ENCODE results near the gene NDUFAB1. TPM values are rescaled to one million over a fixed set of nuclear protein-coding genes. Genes with fewer than 3 reads are reported as not detected.

The NDUFAB1 gene
- total and polyA plus RNA-seq, 2 of the 13 experiments (the other 11 are each of a cell fraction or from before 2014, with no cell fraction given), result 221 to 601 TPM

DNA sequence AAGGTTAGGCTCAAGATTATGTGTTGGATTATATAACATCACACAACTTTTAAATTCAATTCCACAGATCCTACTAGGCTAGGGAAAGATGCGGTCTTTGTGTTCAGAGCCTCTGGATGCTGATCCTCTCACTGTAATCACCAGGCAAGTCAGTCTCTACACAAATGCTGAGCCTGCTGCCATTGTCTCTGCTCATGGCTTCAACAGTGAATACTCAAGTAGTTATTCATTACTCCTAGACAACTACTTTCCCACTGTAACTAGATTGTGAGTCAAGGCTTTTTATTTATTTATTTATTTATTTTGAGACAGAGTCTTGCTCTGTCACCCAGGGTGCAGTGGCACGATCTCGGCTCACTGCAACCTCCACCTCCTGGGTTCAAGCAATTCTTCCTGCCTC is 15.8 kb upstream of the NDUFAB1 start:
- Histone ChIP-seq H4K20me1 (ENCODE audit: insufficient read depth, low read length) (no peaks in the 10 kb centered on the region), H3K27ac (ENCODE audit: extremely low read length, insufficient read depth, low read length) (no peak overlapping the region), H3K4me2 (ENCODE audit: low read depth, low read length) (no peak overlapping the region), H3K36me3 (replicated peaks in 1 of 2; ENCODE audit: control insufficient read depth in 1 of 2, insufficient read depth in 2 of 2, low read length in 2 of 2) (peaks cover 15 to 58% of the 10 kb centered on the region in 2 experiments), H3K4me1 (ENCODE audit: insufficient read depth, low read length) (no peaks in the 10 kb centered on the region), H3K9me3 (ENCODE audit: low read length) (no peaks in the 10 kb centered on the region), H3K9ac (ENCODE audit: insufficient read depth, low read depth, low read length) (no peak overlapping the region), H3K27me3 (ENCODE audit: control insufficient read depth in 1 of 2, insufficient read depth in 2 of 2, low read length in 2 of 2) (no peaks in the 10 kb centered on the region), H2AFZ (ENCODE audit: low read length) (no peak overlapping the region), H3K4me3 (replicated peaks in 1 of 3; ENCODE audit: insufficient read depth in 1 of 3, low read depth in 2 of 3, low read length in 3 of 3) (no peak overlapping the region), H3K79me2 (ENCODE audit: insufficient read depth, low read length) (no peaks in the 10 kb centered on the region)
- FAIRE-seq (no peak), DNase-seq (ENCODE audit: low spot score) (no peak), ATAC-seq (no peak)
- intact Hi-C loops (cut with micrococcal nuclease; ENCODE audit: unreplicated experiment) (no loop called here), in situ Hi-C loops (cut with HindIII; ENCODE audit: extremely low pct_ligation_motif_present, low pct_unique_long_range_greater_than_20kb) (no loop called here)
- TF ChIP-seq ATF1 (CRISPR knock-in tag; IDR thresholded peaks at IDR 0.05) (no peak), ZNF207 (IDR thresholded peaks at IDR 0.05; ENCODE audit: borderline replicate concordance) (no peak), EP300 (IDR thresholded peaks at IDR 0.05; ENCODE audit: low read depth in 2 of 2, low read length in 2 of 2) (no peak), EP300 (CRISPR knock-in tag; IDR thresholded peaks at IDR 0.05; ENCODE audit: borderline replicate concordance) (no peak), SAFB2 (CRISPR knock-in tag; IDR thresholded peaks at IDR 0.05; ENCODE audit: borderline replicate concordance, low read depth) (no peak), HHEX (CRISPR knock-in tag; IDR thresholded peaks at IDR 0.05) (no peak), HDAC1 (CRISPR knock-in tag; IDR thresholded peaks at IDR 0.05) (no peak), FOSL1 (CRISPR knock-in tag; IDR thresholded peaks at IDR 0.05; ENCODE audit: borderline replicate concordance) (no peak), NFE2L1 (CRISPR knock-in tag; IDR thresholded peaks at IDR 0.05; ENCODE audit: borderline replicate concordance) (no peak), SMYD3 (CRISPR knock-in tag; IDR thresholded peaks at IDR 0.05) (no peak)
- TF ChIP-seq, protein P1, sequence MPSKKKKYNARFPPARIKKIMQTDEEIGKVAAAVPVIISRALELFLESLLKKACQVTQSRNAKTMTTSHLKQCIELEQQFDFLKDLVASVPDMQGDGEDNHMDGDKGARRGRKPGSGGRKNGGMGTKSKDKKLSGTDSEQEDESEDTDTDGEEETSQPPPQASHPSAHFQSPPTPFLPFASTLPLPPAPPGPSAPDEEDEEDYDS (CRISPR knock-in tag; IDR thresholded peaks at IDR 0.05), result no peak
- TF ChIP-seq, protein P2, sequence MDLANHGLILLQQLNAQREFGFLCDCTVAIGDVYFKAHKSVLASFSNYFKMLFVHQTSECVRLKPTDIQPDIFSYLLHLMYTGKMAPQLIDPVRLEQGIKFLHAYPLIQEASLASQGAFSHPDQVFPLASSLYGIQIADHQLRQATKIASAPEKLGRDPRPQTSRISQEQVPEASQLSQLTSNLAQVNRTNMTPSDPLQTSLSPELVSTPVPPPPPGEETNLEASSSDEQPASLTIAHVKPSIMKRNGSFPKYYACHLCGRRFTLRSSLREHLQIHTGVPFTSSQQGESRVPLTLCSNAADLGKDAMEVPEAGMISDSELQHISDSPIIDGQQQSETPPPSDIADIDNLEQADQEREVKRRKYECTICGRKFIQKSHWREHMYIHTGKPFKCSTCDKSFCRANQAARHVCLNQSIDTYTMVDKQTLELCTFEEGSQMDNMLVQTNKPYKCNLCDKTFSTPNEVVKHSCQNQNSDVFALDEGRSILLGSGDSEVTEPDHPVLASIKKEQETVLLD (CRISPR knock-in tag; IDR thresholded peaks at IDR 0.05; ENCODE audit: low read depth), result no peak
- TF ChIP-seq, protein P3, sequence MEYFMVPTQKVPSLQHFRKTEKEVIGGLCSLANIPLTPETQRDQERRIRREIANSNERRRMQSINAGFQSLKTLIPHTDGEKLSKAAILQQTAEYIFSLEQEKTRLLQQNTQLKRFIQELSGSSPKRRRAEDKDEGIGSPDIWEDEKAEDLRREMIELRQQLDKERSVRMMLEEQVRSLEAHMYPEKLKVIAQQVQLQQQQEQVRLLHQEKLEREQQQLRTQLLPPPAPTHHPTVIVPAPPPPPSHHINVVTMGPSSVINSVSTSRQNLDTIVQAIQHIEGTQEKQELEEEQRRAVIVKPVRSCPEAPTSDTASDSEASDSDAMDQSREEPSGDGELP (IDR thresholded peaks at IDR 0.05; ENCODE audit: borderline replicate concordance, low read depth), result no peak
- TF ChIP-seq, protein P4, sequence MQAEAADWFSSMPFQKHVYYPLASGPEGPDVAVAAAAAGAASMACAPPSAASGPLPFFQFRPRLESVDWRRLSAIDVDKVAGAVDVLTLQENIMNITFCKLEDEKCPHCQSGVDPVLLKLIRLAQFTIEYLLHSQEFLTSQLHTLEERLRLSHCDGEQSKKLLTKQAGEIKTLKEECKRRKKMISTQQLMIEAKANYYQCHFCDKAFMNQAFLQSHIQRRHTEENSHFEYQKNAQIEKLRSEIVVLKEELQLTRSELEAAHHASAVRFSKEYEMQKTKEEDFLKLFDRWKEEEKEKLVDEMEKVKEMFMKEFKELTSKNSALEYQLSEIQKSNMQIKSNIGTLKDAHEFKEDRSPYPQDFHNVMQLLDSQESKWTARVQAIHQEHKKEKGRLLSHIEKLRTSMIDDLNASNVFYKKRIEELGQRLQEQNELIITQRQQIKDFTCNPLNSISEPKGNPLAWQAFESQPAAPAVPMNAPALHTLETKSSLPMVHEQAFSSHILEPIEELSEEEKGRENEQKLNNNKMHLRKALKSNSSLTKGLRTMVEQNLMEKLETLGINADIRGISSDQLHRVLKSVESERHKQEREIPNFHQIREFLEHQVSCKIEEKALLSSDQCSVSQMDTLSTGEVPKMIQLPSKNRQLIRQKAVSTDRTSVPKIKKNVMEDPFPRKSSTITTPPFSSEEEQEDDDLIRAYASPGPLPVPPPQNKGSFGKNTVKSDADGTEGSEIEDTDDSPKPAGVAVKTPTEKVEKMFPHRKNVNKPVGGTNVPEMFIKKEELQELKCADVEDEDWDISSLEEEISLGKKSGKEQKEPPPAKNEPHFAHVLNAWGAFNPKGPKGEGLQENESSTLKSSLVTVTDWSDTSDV (CRISPR knock-in tag; IDR thresholded peaks at IDR 0.05), result no peak
- TF ChIP-seq, protein P5, sequence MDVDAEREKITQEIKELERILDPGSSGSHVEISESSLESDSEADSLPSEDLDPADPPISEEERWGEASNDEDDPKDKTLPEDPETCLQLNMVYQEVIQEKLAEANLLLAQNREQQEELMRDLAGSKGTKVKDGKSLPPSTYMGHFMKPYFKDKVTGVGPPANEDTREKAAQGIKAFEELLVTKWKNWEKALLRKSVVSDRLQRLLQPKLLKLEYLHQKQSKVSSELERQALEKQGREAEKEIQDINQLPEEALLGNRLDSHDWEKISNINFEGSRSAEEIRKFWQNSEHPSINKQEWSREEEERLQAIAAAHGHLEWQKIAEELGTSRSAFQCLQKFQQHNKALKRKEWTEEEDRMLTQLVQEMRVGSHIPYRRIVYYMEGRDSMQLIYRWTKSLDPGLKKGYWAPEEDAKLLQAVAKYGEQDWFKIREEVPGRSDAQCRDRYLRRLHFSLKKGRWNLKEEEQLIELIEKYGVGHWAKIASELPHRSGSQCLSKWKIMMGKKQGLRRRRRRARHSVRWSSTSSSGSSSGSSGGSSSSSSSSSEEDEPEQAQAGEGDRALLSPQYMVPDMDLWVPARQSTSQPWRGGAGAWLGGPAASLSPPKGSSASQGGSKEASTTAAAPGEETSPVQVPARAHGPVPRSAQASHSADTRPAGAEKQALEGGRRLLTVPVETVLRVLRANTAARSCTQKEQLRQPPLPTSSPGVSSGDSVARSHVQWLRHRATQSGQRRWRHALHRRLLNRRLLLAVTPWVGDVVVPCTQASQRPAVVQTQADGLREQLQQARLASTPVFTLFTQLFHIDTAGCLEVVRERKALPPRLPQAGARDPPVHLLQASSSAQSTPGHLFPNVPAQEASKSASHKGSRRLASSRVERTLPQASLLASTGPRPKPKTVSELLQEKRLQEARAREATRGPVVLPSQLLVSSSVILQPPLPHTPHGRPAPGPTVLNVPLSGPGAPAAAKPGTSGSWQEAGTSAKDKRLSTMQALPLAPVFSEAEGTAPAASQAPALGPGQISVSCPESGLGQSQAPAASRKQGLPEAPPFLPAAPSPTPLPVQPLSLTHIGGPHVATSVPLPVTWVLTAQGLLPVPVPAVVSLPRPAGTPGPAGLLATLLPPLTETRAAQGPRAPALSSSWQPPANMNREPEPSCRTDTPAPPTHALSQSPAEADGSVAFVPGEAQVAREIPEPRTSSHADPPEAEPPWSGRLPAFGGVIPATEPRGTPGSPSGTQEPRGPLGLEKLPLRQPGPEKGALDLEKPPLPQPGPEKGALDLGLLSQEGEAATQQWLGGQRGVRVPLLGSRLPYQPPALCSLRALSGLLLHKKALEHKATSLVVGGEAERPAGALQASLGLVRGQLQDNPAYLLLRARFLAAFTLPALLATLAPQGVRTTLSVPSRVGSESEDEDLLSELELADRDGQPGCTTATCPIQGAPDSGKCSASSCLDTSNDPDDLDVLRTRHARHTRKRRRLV (CRISPR knock-in tag; IDR thresholded peaks at IDR 0.05), result no peak
- 98% methylated on average over 3 of the region's 3 CpGs for WGBS (ENCODE audit: low lambda C conversion rate)
- no TSS peak for BruUV-seq (replicated peaks)
- ChIA-PET POLR2A (no interaction called here), CTCF (ENCODE audit: low intra/inter-chr PET ratio, low total read pairs) (no interaction called here)

Data from HepG2 (cell line).